Measurements from ENCODE around the gene SLC41A3. TPM values are rescaled to one million over a fixed set of nuclear protein-coding genes. Genes with fewer than 3 reads are reported as not detected.

SLC41A3 gene
- total and polyA plus RNA-seq, 2 of the 4 experiments (the other 2 are of a cell fraction): 30.5 to 43.5 TPM

GRCh38 chr3:126119008-126119675, 35.2 kb upstream of the SLC41A3 start:
- no peak overlapping the region for H2BK20ac ChIP-seq (ENCODE audit: low read depth, low read length)
- H3K27ac ChIP-seq (ENCODE audit: insufficient read depth, low read length): no peak overlapping the region
- no peak overlapping the region for H3K23ac ChIP-seq (ENCODE audit: low read depth, low read length)
- H2AK5ac ChIP-seq (ENCODE audit: low read depth, low read length): no peak overlapping the region
- H3K4me3 ChIP-seq (ENCODE audit: insufficient read depth, low read depth, low read length): no peak overlapping the region
- peaks cover 38% of the 10 kb centered on the region for H3K27me3 ChIP-seq (ENCODE audit: control insufficient read depth, insufficient read depth, low read length)
- H3K56ac ChIP-seq (ENCODE audit: extremely low read depth, insufficient read depth, low read length): no peak overlapping the region
- no peak overlapping the region for H3K4me2 ChIP-seq (ENCODE audit: low read depth, low read length)
- no peaks in the 10 kb centered on the region for H3K4me1 ChIP-seq (ENCODE audit: control insufficient read depth, insufficient read depth, low read length)
- no peak overlapping the region for H2BK5ac ChIP-seq (ENCODE audit: low read depth, low read length, poor library complexity, severe bottlenecking)
- no peak overlapping the region for H2BK120ac ChIP-seq (ENCODE audit: low read depth, low read length)
- no peaks in the 10 kb centered on the region for H4K20me1 ChIP-seq (ENCODE audit: insufficient read depth, low read length)
- no peaks in the 10 kb centered on the region for H3K79me1 ChIP-seq (ENCODE audit: low read depth in 1 of 2, low read length in 2 of 2)
- intact Hi-C loops (cut with micrococcal nuclease) (no loop called here), in situ Hi-C loops (cut with MboI; ENCODE audit: low sequenced_read_pairs) (loop anchor here (10.0 kb wide), 1 partner anchor 256 kb away; no protein-coding TSS in a partner anchor), dilution Hi-C loops (cut with HindIII; ENCODE audit: low sequenced_read_pairs, unreplicated experiment) (no loop called here)
- no peaks in the 10 kb centered on the region for H3K9me1 ChIP-seq (ENCODE audit: insufficient read depth, low read length)
- BruUV-seq (replicated peaks): no TSS peak
- H2AFZ ChIP-seq (replicated peaks; ENCODE audit: low read length, poor library complexity): no peak overlapping the region
- no peak overlapping the region for H2BK15ac ChIP-seq (ENCODE audit: low read depth, low read length)
- ATAC-seq (ENCODE audit: low read depth): no peak
- ChIA-PET CTCF (no interaction called here), POLR2A (ENCODE audit: unreplicated experiment) (no interaction called here)
- H3K4ac ChIP-seq (ENCODE audit: low read depth, low read length): no peak overlapping the region
- no peak overlapping the region for H4K8ac ChIP-seq (ENCODE audit: low read depth in 2 of 2, low read length in 2 of 2)
- H3K9me3 ChIP-seq (ENCODE audit: control insufficient read depth, insufficient read depth, low read length): 0 out of 2 replicates have a peak, but pooled peaks cover 2% of the 10 kb centered on the region
- H3K18ac ChIP-seq (ENCODE audit: low read depth, low read length): no peak overlapping the region
- no peak overlapping the region for H4K5ac ChIP-seq (ENCODE audit: low read depth, low read length)
- WGBS, 2 experiments (ENCODE audit: extremely low coverage in 2 of 2, insufficient read length in 1 of 2): 56% methylated on average over 5 of the region's 7 CpGs; no CpG with 5 or more reads in 1 of the 2 experiments
- TF ChIP-seq NFE2L2 (IDR thresholded peaks at IDR 0.05; ENCODE audit: low read depth, low read length) (no peak), USF2 (IDR thresholded peaks at IDR 0.05; ENCODE audit: low read depth, low read length) (no peak), RFX5 (IDR thresholded peaks at IDR 0.05; ENCODE audit: low read depth, low read length) (no peak), POLR2A (IDR thresholded peaks at IDR 0.05; ENCODE audit: low read depth, low read length) (no peak), RCOR1 (IDR thresholded peaks at IDR 0.05; ENCODE audit: insufficient replicate concordance, low read length) (no peak), MXI1 (IDR thresholded peaks at IDR 0.05; ENCODE audit: borderline replicate concordance, low read depth, low read length) (no peak), CTCF (conservative IDR thresholded peaks at IDR 0.05; ENCODE audit: low read depth, low read length) (no peak), BHLHE40 (IDR thresholded peaks at IDR 0.05; ENCODE audit: low read depth, low read length) (no peak), CEBPB (IDR thresholded peaks at IDR 0.05; ENCODE audit: low read depth, low read length) (no peak), SMC3 (IDR thresholded peaks at IDR 0.05; ENCODE audit: low read depth, low read length) (no peak), MAFK (IDR thresholded peaks at IDR 0.05; ENCODE audit: low read depth, low read length) (no peak), CHD1 (IDR thresholded peaks at IDR 0.05; ENCODE audit: low read depth, low read length) (no peak), FOS (IDR thresholded peaks at IDR 0.05; ENCODE audit: low read depth, low read length) (no peak), MAZ (IDR thresholded peaks at IDR 0.05; ENCODE audit: borderline replicate concordance, low read depth, low read length) (no peak)
- no peak overlapping the region for H3K14ac ChIP-seq (replicated peaks; ENCODE audit: low read depth, low read length)
- no peak overlapping the region for H2AK9ac ChIP-seq (replicated peaks; ENCODE audit: low read depth, low read length, poor library complexity)
- H3K9ac ChIP-seq (ENCODE audit: low read depth, low read length): no peak overlapping the region
- H3K36me3 ChIP-seq (ENCODE audit: control insufficient read depth, insufficient read depth, low read length): no peaks in the 10 kb centered on the region
- H4K91ac ChIP-seq (ENCODE audit: insufficient read depth, low read depth, low read length): no peak overlapping the region
- DNase-seq: no peak

Data from IMR-90 (cell line).